HCT116 (cell line): ENCODE data around the gene ARPC1B. TPM values are rescaled to one million over a fixed set of nuclear protein-coding genes. Genes with fewer than 3 reads are reported as not detected.

ENCODE experiments used
- ATAC-seq: fragments of 200-7000 bp; cut with Tn5 transposase; 2 replicates; pipeline ENCODE4 v1.9.1; 2020; ENCODE audit warnings: mild to moderate bottlenecking, moderate library complexity
- BruUV-seq: library from RNA; stranded (reverse); fragments of 400-500 nt; replicated peaks from 2 replicates; lab custom pipeline; 2021; lab: Mats Ljungman, UMichigan
- CTCF ChIA-PET: fragments of 300-600 bp; sonication (Branson Sonifier 250); formaldehyde crosslinking; loops from one replicate; lab custom pipeline; 2021; ENCODE audit warnings: antibody characterized with exemption; lab: Charles Lee
- POLR2A ChIA-PET: fragments of 300-600, 350-600 bp; sonication (Branson Sonifier 250); formaldehyde crosslinking; loops from one replicate; lab custom pipeline; 2021; ENCODE audit warnings: antibody characterized with exemption; lab: Charles Lee
- RAD21 ChIA-PET, 2 experiments: fragments of 300-600 bp; sonication (Branson Sonifier 250); formaldehyde crosslinking; loops; one replicate each; lab custom pipeline; 2023; ENCODE audit warnings: low total read pairs in 2 of 2; ENCODE audit not compliant: uncharacterized antibody in 2 of 2, unreplicated experiment in 2 of 2, low non-redundant PET in 1 of 2; lab: Charles Lee
- DNase-seq: peaks from one replicate; pipeline ENCODE4 v3.0.0-alpha.2; 2010; ENCODE audit warnings: low read depth, low spot score
- H2AFZ ChIP-seq: fragments of 200-600 bp; shearing (Covaris generic), sonication (generic); 2 replicates; pipeline ENCODE4 v1.6.1; 2017; ENCODE audit warnings: low read depth, mixed run types, mixed read lengths, antibody characterized with exemption, low read length; ENCODE audit not compliant: poor library complexity, severe bottlenecking
- H3K27ac ChIP-seq: 2 replicates; pipeline ENCODE4 v1.5.1; 2012; ENCODE audit warnings: low read depth, low read length
- H3K27me3 ChIP-seq: fragments of 200-600 bp; sonication (generic); 2 replicates; pipeline ENCODE4 v1.6.1; 2016; ENCODE audit warnings: mixed run types, low read length, mixed read lengths; ENCODE audit not compliant: insufficient read depth
- H3K36me3 ChIP-seq, 2 experiments: fragments of 200-500 bp in 1 of 2; fragments of 200-600 bp in 1 of 2; sonication (Bioruptor generic) in 1 of 2; sonication (generic) in 1 of 2; 2 replicates each; pipeline versions ENCODE4 v1.5.1 to v1.6.1; 2014 to 2016; ENCODE audit warnings: low read length in 2 of 2, inconsistent platforms in 1 of 2, mixed read lengths in 1 of 2, mixed run types in 1 of 2; ENCODE audit not compliant: insufficient read depth in 2 of 2, control insufficient read depth in 1 of 2
- H3K4me1 ChIP-seq, 2 experiments: fragments of 200-600 bp in 1 of 2; sonication (generic) in 1 of 2; 2 replicates each; pipeline versions ENCODE4 v1.5.1 to v1.6.1; 2012 to 2017; ENCODE audit warnings: low read length in 2 of 2, inconsistent platforms in 1 of 2, mild to moderate bottlenecking in 1 of 2, mixed read lengths in 1 of 2, mixed run types in 1 of 2, moderate library complexity in 1 of 2; ENCODE audit not compliant: insufficient read depth in 2 of 2, control insufficient read depth in 1 of 2
- H3K4me2 ChIP-seq: fragments of 200-600 bp; sonication (generic); 2 replicates; pipeline ENCODE4 v1.6.1; 2017; ENCODE audit warnings: mixed run types, low read length, mixed read lengths
- H3K4me3 ChIP-seq, 2 experiments: fragments of 200-600 bp in 1 of 2; sonication (generic) in 1 of 2; replicated peaks in 1 of 2; 2 replicates each; pipeline ENCODE4 v1.5.1; 2011 to 2016; ENCODE audit warnings: low read length in 2 of 2, control low read depth in 1 of 2, low read depth in 1 of 2, mild to moderate bottlenecking in 1 of 2, mixed read lengths in 1 of 2, mixed run types in 1 of 2
- H3K79me2 ChIP-seq: fragments of 200-600 bp; sonication (generic); 2 replicates; pipeline ENCODE4 v1.6.1; 2017; ENCODE audit warnings: mild to moderate bottlenecking, mixed run types, low read length, moderate library complexity, mixed read lengths; ENCODE audit not compliant: insufficient read depth
- H3K9ac ChIP-seq: fragments of 200-600 bp; sonication (generic); 2 replicates; pipeline ENCODE4 v1.6.1; 2016; ENCODE audit warnings: low read length, mixed read lengths
- H3K9me2 ChIP-seq: fragments of 200-600 bp; sonication (generic), shearing (Covaris generic); 2 replicates; pipeline ENCODE4 v1.6.1; 2017; ENCODE audit warnings: mixed run types, mild to moderate bottlenecking, moderate library complexity; ENCODE audit not compliant: insufficient read depth
- H3K9me3 ChIP-seq, 2 experiments: fragments of 200-500 bp in 1 of 2; fragments of 200-600 bp in 1 of 2; sonication (Bioruptor generic) in 1 of 2; sonication (generic) in 1 of 2; 2 replicates each; pipeline ENCODE4 v1.6.1; 2014 to 2017; ENCODE audit warnings: low read length in 2 of 2, mixed read lengths in 2 of 2, inconsistent platforms in 1 of 2, low read depth in 1 of 2, mild to moderate bottlenecking in 1 of 2, mixed run types in 1 of 2, moderate library complexity in 1 of 2; ENCODE audit not compliant: control insufficient read depth in 1 of 2, insufficient read depth in 1 of 2
- H4K20me1 ChIP-seq: fragments of 200-600 bp; sonication (generic), shearing (Covaris generic); 2 replicates; pipeline ENCODE4 v1.6.1; 2017; ENCODE audit warnings: mixed run types, mild to moderate bottlenecking, moderate library complexity; ENCODE audit not compliant: insufficient read depth
- ATF3 ChIP-seq: IDR thresholded peaks from 2 replicates; pipeline ENCODE4 v1.6.1; 2012
- CBX3 ChIP-seq: IDR thresholded peaks from 2 replicates; pipeline ENCODE4 v1.6.1; 2012; ENCODE audit warnings: low read depth
- CTCF ChIP-seq, 3 experiments: fragments of 200-600 bp in 1 of 3; sonication (generic) in 1 of 3; IDR thresholded peaks in 2 of 3; conservative IDR thresholded peaks in 1 of 3; 2 replicates each; pipeline ENCODE4 v1.5.1; 2012 to 2017; ENCODE audit warnings: low read depth in 2 of 3, low read length in 2 of 3, antibody characterized with exemption in 1 of 3, borderline replicate concordance in 1 of 3, control low read depth in 1 of 3, mild to moderate bottlenecking in 1 of 3, mixed read lengths in 1 of 3, mixed run types in 1 of 3, moderate library complexity in 1 of 3; ENCODE audit not compliant: insufficient read depth in 1 of 3
- EGR1 ChIP-seq: IDR thresholded peaks from 2 replicates; pipeline ENCODE4 v1.6.1; 2012; ENCODE audit warnings: low read depth
- EZH2 ChIP-seq: fragments of 200-600 bp; sonication (generic); IDR thresholded peaks from 2 replicates; pipeline ENCODE4 v1.6.1; 2017; ENCODE audit warnings: antibody characterized with exemption, mixed run types
- EZH2phosphoT487 ChIP-seq: fragments of 200-600 bp; IDR thresholded peaks from 2 replicates; pipeline ENCODE4 v1.6.1; 2018; ENCODE audit warnings: antibody characterized with exemption, borderline replicate concordance
- FOSL1 ChIP-seq: IDR thresholded peaks from 2 replicates; pipeline ENCODE4 v1.6.1; 2012; ENCODE audit warnings: low read depth
- POLR2A ChIP-seq: IDR thresholded peaks from 2 replicates; pipeline ENCODE4 v1.7.0; 2011; ENCODE audit warnings: borderline replicate concordance; ENCODE audit not compliant: insufficient read depth, insufficient read length; ENCODE audit errors: extremely low read depth
- POLR2AphosphoS5 ChIP-seq: IDR thresholded peaks from 2 replicates; pipeline ENCODE4 v1.6.1; 2011; ENCODE audit warnings: mild to moderate bottlenecking, low read depth, low read length, moderate library complexity
- SIN3A ChIP-seq: IDR thresholded peaks from 2 replicates; pipeline ENCODE4 v1.6.1; 2012; ENCODE audit warnings: low read depth
- SP1 ChIP-seq: IDR thresholded peaks from 2 replicates; pipeline ENCODE4 v1.6.1; 2012; ENCODE audit warnings: low read depth
- SRF ChIP-seq: IDR thresholded peaks from 2 replicates; pipeline ENCODE4 v1.6.1; 2012; ENCODE audit warnings: low read depth
- TCF7L2 ChIP-seq: IDR thresholded peaks from 2 replicates; pipeline ENCODE4 v1.7.0; 2011; ENCODE audit warnings: borderline replicate concordance, inconsistent platforms; ENCODE audit not compliant: insufficient read depth, insufficient read length; ENCODE audit errors: extremely low read depth
- YY1 ChIP-seq: IDR thresholded peaks from 2 replicates; pipeline ENCODE4 v1.6.1; 2011; ENCODE audit warnings: low read length, low read depth, moderate library complexity, mild to moderate bottlenecking; ENCODE audit not compliant: insufficient replicate concordance; ENCODE audit errors: extremely low read depth
- ZBTB33 ChIP-seq: IDR thresholded peaks from 2 replicates; pipeline ENCODE4 v1.6.1; 2011; ENCODE audit warnings: mild to moderate bottlenecking, low read length, moderate library complexity; ENCODE audit not compliant: insufficient replicate concordance; ENCODE audit errors: extremely low read depth
- ZNF274 ChIP-seq: fragments of 200-500 bp; sonication (Bioruptor generic); IDR thresholded peaks from 2 replicates; pipeline ENCODE4 v1.6.1; 2014; ENCODE audit warnings: mild to moderate bottlenecking, low read depth, low read length, inconsistent platforms
- intact Hi-C: fragments of 100-400 bp; cut with micrococcal nuclease; formaldehyde crosslinking; loops from 2 replicates; pipeline ENCODE4 v1.10.0; 2022
- total RNA-seq: library from RNA; stranded (reverse); gene quantifications from one replicate; pipeline ENCODE4 v1.2.1, GENCODE V29; 2021; ENCODE audit not compliant: unreplicated experiment
- TF ChIP-seq, protein P1 (sequence below): IDR thresholded peaks from 2 replicates; pipeline ENCODE4 v1.6.1; 2012; ENCODE audit warnings: low read depth

ARPC1B gene
- total RNA-seq, 1 experiment from 2014 or later: 192 TPM

DNA sequence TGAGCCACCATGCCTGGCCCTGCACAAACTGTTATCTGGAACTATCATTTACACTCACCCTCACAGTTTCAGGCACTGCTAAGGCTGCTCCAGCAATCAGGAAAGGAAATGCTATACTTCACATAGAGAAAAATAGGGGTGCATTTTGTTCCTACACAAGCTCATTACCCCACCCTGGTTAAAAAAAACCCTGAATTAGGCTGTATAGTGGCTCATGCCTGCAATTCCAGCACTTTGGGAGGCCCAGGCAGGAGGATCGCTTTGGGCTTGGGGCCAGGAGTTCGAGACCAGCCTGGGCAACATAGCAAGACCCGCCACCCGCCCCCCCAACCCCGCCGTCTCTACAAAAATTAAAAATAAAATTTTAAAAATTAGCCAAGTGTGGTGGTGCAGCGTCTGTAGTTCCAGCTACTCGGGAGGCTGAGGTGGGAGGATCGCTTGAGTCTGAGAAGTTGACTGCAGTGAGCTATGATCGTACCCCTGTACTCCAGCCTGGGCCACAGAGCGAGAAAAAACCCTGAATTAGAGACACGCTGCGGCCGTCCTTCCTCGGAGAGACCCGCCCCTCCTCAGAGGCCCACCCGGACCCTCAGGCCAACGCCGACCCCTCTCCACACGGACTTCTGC is 63.5 kb downstream of the ARPC1B start:
- Histone ChIP-seq H3K9me3 (no peaks in the 10 kb centered on the region), H3K9ac (peak overlapping the region; percentile 95), H3K79me2 (peaks cover 74% of the 10 kb centered on the region), H3K4me3 (peak overlapping the region; percentile 91 to 99), H4K20me1 (peaks cover 9% of the 10 kb centered on the region; the same call in 1 of the 2 replicates), H3K9me2 (no peaks in the 10 kb centered on the region), H3K36me3 (peaks cover 9 to 18% of the 10 kb centered on the region in 2 experiments), H3K4me2 (peak overlapping the region; percentile 81), H3K27ac (peak overlapping the region; percentile 92), H2AFZ (no peak overlapping the region), H3K4me1 (peaks cover 4 to 17% of the 10 kb centered on the region in 2 experiments; a peak in 3 of 4 replicates), H3K27me3 (no peaks in the 10 kb centered on the region)
- ChIA-PET RAD21 (no interaction called here), CTCF (interaction anchor here (0.6 kb wide), 1 partner anchor 482 kb away, joined by 3 read pairs; the partner anchor contains the start of gene TRIM4), POLR2A (interaction anchor here (0.6 kb wide), 2 partner anchors 21 to 395 kb away, joined by 3 to 4 read pairs; no protein-coding TSS in a partner anchor)
- intact Hi-C loops: no loop called here
- DNase-seq: no peak
- BruUV-seq: TSS peak; percentile 60
- ATAC-seq: peak; percentile 16
- TF ChIP-seq ZNF274: no peak
- TF ChIP-seq SRF: no peak
- no peak for TF ChIP-seq YY1
- no peak for TF ChIP-seq ZBTB33
- TF ChIP-seq SIN3A: no peak
- TF ChIP-seq SP1: no peak
- TF ChIP-seq CTCF (IDR thresholded peaks at IDR 0.05 in 2 of 3, conservative IDR thresholded peaks at IDR 0.05 in 1 of 3; ENCODE audit: borderline replicate concordance in 1 of 3, insufficient read depth in 1 of 3, low read depth in 2 of 3, low read length in 2 of 3): no peak
- TF ChIP-seq CBX3: no peak
- no peak for TF ChIP-seq TCF7L2
- TF ChIP-seq EZH2: no peak
- TF ChIP-seq, protein P1, sequence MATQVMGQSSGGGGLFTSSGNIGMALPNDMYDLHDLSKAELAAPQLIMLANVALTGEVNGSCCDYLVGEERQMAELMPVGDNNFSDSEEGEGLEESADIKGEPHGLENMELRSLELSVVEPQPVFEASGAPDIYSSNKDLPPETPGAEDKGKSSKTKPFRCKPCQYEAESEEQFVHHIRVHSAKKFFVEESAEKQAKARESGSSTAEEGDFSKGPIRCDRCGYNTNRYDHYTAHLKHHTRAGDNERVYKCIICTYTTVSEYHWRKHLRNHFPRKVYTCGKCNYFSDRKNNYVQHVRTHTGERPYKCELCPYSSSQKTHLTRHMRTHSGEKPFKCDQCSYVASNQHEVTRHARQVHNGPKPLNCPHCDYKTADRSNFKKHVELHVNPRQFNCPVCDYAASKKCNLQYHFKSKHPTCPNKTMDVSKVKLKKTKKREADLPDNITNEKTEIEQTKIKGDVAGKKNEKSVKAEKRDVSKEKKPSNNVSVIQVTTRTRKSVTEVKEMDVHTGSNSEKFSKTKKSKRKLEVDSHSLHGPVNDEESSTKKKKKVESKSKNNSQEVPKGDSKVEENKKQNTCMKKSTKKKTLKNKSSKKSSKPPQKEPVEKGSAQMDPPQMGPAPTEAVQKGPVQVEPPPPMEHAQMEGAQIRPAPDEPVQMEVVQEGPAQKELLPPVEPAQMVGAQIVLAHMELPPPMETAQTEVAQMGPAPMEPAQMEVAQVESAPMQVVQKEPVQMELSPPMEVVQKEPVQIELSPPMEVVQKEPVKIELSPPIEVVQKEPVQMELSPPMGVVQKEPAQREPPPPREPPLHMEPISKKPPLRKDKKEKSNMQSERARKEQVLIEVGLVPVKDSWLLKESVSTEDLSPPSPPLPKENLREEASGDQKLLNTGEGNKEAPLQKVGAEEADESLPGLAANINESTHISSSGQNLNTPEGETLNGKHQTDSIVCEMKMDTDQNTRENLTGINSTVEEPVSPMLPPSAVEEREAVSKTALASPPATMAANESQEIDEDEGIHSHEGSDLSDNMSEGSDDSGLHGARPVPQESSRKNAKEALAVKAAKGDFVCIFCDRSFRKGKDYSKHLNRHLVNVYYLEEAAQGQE: no peak
- no peak for TF ChIP-seq POLR2AphosphoS5
- no peak for TF ChIP-seq FOSL1
- TF ChIP-seq EZH2phosphoT487: no peak
- TF ChIP-seq EGR1: no peak
- no peak for TF ChIP-seq POLR2A
- TF ChIP-seq ATF3: no peak
